GM19193 (cell line): ENCODE results near the gene RPL13A.

Source experiments
- POLR2A ChIP-seq: IDR thresholded peaks from 4 replicates; pipeline ENCODE4 v1.6.1; 2011; ENCODE audit not compliant: insufficient read depth, insufficient read length; ENCODE audit errors: extremely low read depth

RPL13A gene

DNA sequence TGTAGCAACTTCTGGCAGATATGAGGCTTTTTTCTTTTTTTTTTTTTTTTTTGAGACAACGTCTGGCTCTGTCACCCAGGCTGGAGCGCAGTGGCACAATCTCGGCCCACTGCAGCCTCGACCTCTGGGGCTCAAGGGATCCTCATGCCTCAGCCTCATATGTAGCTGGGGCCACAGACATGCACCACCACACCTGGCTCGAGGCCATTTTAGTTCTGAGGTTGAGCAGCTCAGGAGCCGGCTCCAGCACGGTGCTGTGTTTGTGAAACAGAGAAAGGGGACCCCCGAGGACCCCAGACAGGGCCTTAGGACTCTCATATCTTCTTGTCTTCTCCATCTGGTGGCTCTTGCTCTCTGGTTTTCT is 16.8 kb upstream of the RPL13A start:
- no peak for TF ChIP-seq POLR2A

GRCh38 chr19:49472936-49473335 is 14.5 kb upstream of the RPL13A start:
- TF ChIP-seq POLR2A, result no peak

DNA sequence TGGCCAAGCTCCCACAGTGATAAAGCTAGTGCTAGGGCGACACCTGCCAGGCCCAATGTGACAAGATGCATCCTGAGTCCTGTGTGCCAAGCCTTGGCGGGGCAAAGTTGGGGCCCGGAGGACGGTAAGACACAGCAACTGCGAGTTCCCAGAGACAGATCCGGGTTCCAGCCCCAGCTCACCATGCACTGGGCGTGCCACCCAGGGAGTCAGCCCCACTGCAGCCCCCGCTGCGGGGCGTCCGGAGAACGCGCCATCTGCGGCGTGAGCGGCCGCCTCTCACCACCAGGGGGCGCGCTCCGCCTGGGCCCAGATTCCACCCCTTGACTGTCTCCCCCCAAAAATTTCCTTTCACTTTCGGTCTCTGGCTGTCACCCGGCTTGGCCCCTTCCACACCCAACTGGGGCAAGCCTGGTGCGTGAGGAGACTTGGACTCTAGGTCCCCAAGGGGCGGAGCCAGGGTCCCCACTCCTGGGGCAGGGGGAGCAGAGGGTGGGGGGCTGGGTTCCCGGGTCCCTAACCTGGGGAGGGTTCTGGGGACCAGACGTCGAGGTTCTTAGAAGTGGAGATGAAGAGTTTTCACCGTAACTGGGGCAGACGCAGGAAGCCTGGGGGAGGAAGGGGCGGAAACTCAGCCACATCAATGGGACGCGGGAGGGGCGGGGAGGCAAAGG is 13.4 kb upstream of the RPL13A start, which contains the start of gene FLT3LG:
TSS of gene FLT3LG (plus strand) at position 348 of the 674 bp plus-strand sequence. CDS start 425 bp downstream, outside the sequence.
- peak; percentile 56 for TF ChIP-seq POLR2A

DNA sequence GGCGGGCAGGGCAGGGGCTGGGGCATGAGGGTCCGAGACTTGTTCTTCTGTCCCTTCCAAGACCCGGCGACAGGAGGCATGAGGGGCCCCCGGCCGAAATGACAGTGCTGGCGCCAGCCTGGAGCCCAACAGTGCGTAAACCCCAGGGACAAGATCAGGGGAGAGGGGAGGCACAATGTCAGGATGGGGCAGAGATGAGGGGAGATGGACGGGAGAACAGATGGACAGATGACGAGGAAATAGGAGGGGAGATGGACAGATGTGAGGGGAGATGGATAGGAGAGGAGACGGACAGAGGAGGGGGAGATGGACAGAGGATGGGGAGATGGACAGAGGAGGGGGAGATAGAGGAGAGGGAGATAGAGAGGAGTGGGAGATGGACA is 12.9 kb upstream of the RPL13A start:
- no peak for TF ChIP-seq POLR2A

DNA sequence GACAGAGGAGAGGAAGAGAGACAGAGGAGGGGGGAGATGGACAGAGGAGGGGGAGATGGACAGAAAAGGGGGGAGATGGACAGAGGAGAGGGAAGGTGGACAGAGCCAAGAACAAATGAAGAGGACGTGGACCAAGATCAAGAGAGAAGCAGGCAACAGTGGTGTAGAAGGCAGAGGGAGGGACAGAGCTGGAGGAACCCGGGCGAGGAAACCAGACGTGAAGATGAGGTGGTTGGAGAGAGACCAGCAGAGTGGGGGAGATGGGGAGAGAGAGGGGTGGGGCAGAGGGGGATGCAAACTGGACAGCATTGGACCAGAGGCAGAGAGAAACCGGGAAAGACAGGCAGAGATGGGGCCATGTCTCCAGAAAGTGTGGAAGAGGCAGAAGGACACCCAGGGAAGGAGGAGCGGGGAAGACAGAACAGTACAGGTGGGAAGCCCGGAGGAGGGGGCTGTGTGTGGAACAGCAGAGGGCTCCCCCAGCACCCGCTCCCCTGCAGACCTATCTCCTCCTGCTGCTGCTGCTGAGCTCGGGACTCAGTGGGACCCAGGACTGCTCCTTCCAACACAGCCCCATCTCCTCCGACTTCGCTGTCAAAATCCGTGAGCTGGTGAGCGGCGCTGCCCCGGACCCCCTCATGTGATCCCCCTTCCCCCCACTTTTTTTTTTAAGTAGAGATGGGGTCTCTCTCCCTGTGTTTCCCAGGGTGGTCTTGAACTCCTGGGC is 12.1 kb upstream of the RPL13A start:
- TF ChIP-seq POLR2A, result no peak

DNA sequence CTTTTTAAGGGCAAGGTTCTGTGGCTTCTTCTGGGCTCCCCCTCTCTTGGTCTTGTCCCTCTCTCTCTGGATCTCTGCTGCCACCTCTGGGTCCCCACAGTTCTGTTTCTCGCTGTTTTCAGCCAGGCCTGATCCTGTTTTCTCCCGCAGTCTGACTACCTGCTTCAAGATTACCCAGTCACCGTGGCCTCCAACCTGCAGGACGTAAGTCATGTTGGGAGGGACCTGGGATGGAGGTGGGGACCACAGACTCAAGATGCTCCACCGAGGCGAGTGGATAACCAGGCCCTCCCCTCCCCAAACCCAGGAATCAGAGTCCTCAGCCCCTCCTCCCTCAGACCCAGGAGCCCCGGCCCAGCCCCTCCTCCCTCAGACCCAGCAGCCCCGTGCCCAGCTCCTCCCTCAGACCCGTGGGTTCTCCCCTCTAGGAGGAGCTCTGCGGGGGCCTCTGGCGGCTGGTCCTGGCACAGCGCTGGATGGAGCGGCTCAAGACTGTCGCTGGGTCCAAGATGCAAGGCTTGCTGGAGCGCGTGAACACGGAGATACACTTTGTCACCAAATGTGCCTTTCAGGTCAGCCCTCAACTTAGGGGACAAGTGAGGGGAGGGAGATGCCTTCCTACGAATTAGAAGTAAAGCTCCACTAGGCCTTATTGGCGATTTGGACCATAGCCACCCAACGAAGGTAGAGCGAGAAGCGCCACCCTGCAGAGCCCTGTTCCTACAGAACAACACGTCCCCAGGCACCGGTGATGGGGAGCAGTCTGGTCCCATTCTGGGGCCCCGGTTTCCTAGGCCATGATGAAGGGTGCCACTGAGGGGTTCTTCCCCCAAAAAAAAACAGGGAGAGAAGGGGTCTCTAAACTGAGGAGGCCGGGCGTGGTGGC is 11.2 kb upstream of the RPL13A start:
- TF ChIP-seq POLR2A, result no peak

DNA sequence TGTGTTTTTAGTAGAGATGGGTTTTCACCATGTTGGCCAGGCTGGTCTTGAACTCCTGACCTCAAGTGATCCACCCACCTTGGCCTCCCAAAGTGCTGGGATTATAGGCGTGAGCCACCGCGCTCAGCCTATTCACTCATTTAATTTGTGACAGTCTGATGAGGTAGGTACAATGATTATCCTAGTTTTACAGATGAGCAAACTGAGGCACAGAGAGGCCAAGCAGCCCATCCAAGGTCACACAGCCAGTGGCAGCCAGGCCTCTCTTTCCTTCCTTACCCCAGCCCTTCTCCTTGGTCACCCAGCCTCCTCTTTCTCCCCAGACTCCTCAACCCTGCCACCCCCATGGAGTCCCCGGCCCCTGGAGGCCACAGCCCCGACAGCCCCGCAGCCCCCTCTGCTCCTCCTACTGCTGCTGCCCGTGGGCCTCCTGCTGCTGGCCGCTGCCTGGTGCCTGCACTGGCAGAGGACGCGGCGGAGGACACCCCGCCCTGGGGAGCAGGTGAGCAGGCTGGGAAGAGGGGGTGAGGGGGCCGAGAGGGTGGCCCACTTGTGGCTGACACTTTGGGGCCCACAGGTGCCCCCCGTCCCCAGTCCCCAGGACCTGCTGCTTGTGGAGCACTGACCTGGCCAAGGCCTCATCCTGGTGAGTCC is 7.3 kb upstream of the RPL13A start:
- no peak for TF ChIP-seq POLR2A

DNA sequence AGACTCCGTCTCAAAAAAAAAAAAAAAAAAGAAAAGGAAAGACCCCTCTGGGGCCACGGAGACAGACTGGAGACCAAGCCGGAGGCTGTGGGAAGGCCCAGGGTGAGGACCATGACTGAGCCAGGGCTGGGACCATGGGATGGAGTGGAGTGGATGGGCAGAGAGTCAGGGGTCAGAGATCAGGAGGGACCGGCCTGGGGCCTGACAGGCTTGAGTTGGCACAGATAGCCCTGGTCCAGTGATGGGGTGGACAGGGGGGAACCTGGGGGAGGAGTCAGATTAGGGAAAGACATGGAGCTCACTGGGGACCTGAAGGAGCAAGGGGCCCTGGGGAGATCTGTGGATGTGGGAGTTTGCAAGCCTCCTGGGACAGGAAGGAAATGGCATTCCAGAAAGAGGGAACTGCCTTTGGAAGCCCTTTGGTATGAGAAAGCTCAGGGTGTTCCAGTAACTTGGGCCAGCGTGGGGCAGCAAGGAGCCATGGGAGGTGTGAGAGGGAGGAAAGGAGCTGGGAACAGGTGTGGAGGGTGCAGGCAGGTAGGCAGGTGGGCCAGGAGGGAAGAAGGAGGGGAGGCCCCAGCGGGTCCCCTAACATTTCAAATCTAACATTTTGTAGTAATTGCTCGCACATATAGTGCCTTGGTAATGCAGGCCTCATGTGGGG is 6.3 kb upstream of the RPL13A start:
- no peak for TF ChIP-seq POLR2A

DNA sequence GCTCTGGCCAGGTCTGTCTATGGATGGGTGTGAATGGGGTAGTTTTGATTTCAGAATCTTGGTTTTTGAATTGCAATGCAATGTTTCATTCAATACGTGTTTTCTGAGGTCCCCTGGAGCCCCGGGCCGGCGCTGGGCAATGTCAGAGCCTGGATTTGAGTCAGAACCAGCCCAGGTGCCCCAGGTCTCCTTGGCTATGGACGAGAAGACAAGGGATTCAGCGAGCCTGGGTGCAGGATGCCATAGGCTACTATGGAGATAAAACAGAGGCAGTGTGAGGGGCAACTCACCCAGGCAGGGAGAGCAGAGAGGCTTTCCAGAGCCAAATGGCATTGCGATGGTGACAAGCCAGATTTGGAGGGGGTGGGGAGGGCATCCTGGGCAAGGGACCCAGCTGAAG is 1.2 kb upstream of the RPL13A start:
- no peak for TF ChIP-seq POLR2A

GRCh38 chr19:49486710-49487276 is 615 bp upstream of the RPL13A start:
- TF ChIP-seq POLR2A, result no peak

DNA sequence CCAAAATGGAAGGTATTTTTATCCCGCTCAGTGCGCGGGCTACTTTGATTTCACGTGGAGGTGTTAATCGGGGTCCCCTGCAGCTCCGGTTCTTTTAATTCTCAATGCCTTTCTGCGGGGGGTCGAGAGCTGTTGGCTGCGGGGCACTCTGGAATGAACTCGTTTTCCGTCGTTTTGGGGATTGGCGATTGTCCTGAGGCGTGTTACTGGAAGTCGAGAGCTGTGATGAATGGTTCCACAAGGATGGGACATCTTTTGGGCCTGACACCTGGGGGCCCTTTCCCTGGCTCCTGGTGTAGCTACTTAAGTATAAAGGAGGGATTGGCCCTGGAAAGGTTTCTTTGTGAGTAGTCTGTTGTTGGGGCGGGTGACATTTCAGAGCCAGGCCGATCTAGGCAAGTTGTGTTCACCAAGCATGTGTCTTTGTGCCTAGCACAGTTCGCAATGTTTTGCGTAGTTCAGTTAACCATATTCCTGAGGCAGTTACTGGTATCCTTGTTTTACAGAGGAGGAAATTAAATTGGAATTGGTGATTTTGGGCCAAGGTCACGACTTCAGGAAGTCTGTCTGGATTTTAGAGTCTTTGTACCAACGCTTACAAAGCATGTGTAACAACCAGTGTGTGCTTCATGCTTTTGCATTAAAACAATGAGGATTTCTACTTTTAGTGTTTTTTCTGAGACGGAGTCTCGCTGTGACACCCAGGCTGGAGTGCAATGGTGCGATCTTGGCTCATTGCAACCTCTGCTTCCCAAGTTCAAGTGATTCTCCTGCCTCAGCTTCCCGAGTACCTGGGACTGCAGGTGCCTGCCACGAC is 846 bp downstream of the RPL13A start:
- TF ChIP-seq POLR2A, result no peak

DNA sequence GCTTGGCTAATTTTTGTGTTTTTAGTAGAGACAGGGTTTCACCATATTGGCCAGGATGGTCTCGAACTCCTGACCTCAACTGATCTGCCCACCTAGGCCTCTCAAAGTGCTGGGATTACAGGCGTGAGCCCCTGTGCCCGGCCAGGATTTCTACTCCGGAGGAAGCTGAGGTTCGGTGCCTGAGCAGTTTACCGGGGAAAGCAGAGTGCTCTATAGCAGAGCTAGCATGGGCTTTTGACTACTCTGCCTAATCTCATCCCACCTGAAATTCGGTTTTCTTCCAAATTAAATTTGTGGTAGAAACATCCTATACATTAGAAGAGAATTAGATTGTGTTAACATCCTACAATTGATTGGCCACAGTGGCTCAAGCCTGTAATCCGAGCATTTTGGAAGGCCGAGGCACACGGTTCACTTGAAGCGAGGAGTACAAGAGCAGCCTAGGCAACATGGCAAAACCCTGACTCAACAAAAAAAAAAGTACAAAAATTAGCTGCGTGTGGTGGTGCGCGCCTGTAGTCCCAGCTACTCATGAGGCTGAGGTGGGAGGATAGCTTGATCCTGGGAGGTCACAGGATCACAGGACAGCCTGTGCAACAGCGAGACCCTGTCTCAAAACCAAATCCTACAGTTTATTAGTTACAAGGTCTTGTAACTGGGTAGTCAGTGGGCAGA is 1.6 kb downstream of the RPL13A start:
- TF ChIP-seq POLR2A, result no peak
